Measurements from ENCODE around the gene BCL2L13.

BCL2L13 gene, protein sequence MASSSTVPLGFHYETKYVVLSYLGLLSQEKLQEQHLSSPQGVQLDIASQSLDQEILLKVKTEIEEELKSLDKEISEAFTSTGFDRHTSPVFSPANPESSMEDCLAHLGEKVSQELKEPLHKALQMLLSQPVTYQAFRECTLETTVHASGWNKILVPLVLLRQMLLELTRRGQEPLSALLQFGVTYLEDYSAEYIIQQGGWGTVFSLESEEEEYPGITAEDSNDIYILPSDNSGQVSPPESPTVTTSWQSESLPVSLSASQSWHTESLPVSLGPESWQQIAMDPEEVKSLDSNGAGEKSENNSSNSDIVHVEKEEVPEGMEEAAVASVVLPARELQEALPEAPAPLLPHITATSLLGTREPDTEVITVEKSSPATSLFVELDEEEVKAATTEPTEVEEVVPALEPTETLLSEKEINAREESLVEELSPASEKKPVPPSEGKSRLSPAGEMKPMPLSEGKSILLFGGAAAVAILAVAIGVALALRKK

GRCh38 chr22:17638432-17639246 lies at the start of gene BCL2L13:
Gene BCL2L13, plus strand, starts transcription at chr22:17638757. Its CDS starts 16,955 bp downstream, at chr22:17655712.
- peak; percentile 77 for DNase-seq (ENCODE audit: low read depth, low spot score)

DNA sequence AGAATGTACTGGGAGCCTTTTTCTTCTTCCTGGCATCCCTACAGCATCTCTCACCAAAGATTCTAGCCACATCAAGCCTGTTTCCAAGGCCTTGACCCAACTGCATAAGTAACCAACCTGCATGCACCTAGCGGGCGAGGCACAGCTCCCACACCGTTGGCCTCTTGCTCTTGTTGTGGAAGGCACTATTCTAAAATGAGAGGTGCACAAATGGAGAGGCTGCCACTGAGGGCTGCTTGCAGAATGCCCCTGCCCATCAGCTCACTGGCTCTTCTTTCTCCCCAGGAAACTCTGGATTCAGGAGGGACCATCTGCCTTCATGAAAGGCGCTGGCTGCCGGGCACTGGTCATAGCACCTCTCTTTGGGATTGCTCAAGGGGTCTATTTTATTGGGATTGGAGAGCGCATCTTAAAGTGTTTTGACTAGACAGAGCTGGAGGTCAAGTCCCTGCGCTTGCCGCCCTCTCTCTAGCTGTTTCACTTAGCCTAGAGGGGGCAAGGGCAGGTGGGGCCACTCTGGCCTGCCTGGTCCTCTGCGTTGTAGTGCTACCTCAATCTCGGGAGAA lies 48.7 kb upstream of the BCL2L13 start:
- DNase-seq (ENCODE audit: low read depth, low spot score): no peak

DNA sequence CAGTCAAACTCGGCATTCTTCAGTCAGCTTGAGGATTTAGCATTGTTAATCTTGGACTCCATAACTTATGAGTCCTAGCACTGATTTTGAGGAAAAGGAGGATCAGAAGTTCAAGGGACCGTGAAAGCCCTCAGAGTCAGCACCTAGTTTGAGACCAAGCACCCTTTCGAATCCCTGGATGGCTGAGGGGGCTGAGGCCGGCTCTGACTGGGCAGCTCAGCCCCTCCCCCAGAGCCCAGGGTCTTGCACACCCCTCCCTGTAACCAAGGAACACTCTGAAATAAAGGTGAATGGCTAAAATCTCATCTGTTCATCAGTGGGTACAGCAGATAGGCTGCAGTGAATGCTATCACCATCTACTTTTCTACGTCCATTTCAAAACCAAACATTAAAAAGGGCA lies 48.0 kb upstream of the BCL2L13 start:
- no peak for DNase-seq (ENCODE audit: low read depth, low spot score)

DNA sequence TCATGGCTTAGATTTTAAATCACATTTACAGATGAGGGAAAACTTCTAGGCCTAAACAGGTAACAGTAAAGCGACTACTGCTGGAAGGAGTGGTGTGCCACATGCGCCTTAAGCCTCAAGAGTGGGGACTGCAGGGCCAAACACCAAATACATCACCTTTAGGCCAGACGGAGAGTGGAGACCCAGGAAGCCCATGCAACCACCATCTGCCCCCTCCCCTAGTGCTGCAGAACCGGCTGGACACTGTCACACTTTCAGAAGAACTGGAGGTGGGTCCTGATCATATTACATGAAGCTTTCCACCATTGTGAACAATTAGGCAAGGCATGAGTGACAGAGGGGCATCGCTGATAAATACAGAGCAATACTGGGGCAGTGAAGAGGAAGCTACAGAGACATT lies 46.4 kb upstream of the BCL2L13 start:
- no peak for DNase-seq (ENCODE audit: low read depth, low spot score)

GRCh38 chr22:17596226-17596625 lies 42.3 kb upstream of the BCL2L13 start:
- no peak for DNase-seq (ENCODE audit: low read depth, low spot score)

DNA sequence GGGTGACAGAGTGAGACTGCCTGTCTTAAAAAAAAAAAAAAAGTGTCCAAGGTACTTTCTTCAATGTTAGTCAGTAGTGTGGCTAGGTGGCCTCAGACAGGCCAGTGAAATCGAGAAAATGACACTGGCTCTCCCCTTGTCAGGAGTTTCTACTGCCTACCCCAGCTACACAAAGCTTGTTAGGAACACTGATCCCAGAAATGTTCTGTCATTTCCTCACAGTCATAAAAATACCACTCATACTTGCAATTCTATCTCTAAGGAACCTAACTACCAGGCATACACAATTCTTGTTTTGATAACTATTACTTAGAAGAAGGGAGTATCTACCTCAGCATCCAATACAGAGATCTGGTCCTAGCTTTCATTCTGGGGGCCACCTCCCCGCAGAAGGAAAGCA lies 41.3 kb upstream of the BCL2L13 start:
- no peak for DNase-seq (ENCODE audit: low read depth, low spot score)

GRCh38 chr22:17598318-17598717 lies 40.2 kb upstream of the BCL2L13 start:
- no peak for DNase-seq (ENCODE audit: low read depth, low spot score)

DNA sequence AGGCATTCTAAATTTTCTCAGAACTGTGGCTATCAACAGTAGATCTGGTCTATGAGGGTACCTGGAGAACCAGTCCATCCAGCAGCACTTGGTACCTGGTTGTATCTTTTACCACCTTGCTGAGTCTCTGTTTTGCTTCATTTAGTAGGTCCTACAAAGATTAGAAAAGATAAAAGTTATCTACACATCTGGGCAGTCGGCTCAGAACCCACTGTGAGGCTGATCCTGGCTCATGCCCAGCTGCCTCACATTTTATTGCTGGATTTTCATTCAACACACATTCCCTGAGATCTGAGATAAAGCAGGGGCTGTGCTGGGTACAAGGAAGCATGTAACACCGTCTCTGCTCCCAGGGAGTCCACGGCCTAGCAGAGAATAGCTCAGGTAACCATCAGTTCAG lies 37.5 kb upstream of the BCL2L13 start:
- DNase-seq (ENCODE audit: low read depth, low spot score): no peak

- DNase-seq (ENCODE audit: low read depth, low spot score): no peak
These were observed 34.9 kb upstream of the BCL2L13 start for GRCh38 chr22:17603668-17604067.

- no peak for DNase-seq (ENCODE audit: low read depth, low spot score)
These were observed 32.1 kb upstream of the BCL2L13 start for GRCh38 chr22:17606496-17606895.

- no peak for DNase-seq (ENCODE audit: low read depth, low spot score)
These were observed 30.6 kb upstream of the BCL2L13 start for GRCh38 chr22:17607891-17608521.

DNA sequence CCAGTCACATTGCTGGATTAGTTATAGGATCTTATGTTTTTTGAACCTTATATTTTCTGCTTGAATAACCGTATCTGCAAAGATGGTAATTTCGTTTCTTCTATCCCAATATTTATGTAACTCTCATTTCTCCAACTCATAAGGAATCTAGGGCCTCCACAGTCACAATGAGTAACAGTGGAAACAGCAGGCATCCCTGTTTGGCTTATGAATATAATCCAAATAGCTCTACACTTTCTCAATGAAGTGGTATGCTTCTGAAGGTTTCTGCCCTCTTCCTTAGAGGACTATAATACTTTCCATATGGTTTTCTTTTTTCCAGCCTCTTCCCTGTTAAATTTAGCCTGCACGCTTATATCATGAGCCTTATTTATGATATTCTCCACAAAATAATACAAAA lies 26.5 kb upstream of the BCL2L13 start:
- DNase-seq (ENCODE audit: low read depth, low spot score): no peak

DNA sequence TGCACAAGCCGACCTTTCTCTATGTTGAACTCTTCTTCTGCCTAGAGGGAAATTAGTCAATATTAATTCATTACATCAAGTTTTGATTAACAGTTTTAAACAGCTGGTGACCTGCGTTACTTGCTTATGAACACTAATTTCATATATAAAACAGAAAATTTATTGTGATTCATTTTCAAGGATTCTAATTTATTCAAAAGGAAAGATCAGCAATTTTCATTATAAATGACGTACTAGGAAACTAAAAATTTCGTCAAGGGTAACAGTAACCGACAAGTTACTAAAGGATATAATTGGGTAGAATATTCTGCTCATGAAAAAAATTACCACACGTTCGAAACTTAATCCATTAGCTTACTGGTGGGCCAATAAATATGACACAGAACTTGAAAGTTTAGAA lies 25.3 kb upstream of the BCL2L13 start:
- no peak for DNase-seq (ENCODE audit: low read depth, low spot score)

GRCh38 chr22:17627961-17628405 lies 10.6 kb upstream of the BCL2L13 start:
- no peak for DNase-seq (ENCODE audit: low read depth, low spot score)

- peak; percentile 94 for DNase-seq (ENCODE audit: low read depth, low spot score)
These were observed 10.0 kb upstream of the BCL2L13 start, which contains the start of gene ATP6V1E1 for GRCh38 chr22:17628406-17629172. Gene ATP6V1E1, minus strand, starts transcription at chr22:17628749. Its CDS starts 114 bp downstream, at chr22:17628635.

DNA sequence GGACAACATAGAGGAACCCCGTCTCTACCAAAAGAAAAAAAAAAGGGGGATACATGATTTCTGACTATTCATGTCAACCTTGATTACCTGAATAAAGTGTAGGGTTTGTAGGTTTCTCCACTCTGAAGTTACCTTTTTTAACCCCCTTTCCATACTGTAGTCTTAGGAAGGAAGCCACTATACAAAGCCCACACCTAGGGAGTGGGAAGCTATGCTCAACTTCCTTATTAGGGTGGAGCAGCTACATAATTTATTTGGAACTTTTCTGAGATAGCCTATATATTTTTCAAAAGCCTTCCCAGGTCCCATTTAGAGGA lies 9.4 kb upstream of the BCL2L13 start:
- DNase-seq (ENCODE audit: low read depth, low spot score): no peak

GRCh38 chr22:17629641-17630040 lies 8.9 kb upstream of the BCL2L13 start:
- no peak for DNase-seq (ENCODE audit: low read depth, low spot score)

GRCh38 chr22:17631076-17631565 lies 7.4 kb upstream of the BCL2L13 start:
- DNase-seq (ENCODE audit: low read depth, low spot score): no peak

DNA sequence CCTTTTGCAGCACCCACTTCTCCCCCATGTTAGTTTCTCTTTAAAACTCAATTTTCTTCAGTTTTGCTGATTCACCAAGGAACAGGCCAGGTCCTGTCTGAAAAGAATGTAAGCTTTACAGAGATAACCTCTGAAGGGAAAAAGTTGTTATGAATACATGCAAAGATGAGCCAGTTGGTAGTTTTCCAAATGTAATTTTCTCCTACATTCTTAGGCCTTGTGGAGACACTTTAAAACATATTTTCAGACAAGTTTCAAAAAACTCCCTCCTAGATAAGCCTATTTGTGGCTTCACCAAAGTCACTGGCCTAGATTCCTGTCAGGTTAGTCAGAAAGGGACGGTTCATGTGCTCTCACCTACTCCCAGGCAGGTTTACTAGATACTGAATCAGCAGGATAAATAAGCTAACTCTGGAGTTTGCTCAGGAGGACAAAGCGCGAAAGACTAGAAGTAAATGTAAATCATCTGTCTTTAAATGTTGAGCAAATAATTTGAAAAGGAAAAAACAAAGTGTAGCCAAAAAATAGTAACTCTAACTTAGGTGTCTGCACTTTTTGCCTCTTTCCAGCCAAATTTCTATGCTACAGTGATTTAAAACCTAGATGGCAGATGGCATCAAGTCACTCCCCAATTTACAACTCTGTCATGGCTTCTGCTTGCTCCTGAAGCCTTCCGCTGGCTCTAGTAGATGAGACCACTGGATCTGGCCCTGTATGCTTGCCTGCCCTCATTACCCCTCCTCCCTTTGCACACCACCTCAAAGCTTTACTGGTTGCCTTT lies 5.2 kb upstream of the BCL2L13 start:
- no peak for DNase-seq (ENCODE audit: low read depth, low spot score)

- DNase-seq (ENCODE audit: low read depth, low spot score): no peak
These were observed 4.6 kb upstream of the BCL2L13 start for GRCh38 chr22:17633998-17634323.
